HepG2 (cell line): ENCODE results near the gene RHBDF2. TPM values are rescaled to one million over a fixed set of nuclear protein-coding genes. Genes with fewer than 3 reads are reported as not detected.

Source experiments
- ATAC-seq: fragments of 200-7000 bp; cut with Tn5 transposase; 3 replicates; pipeline ENCODE4 v1.9.1; 2020; ENCODE audit warnings: mild to moderate bottlenecking, moderate library complexity
- BruUV-seq: library from RNA; stranded (reverse); fragments of 400-500 nt; replicated peaks from 2 replicates; lab custom pipeline; 2021; lab: Mats Ljungman, UMichigan
- CTCF ChIA-PET: fragments of 300-600 bp; formaldehyde crosslinking; extraction: SDS; loops from one replicate; lab custom pipeline; 2021; ENCODE audit warnings: low total read pairs, inconsistent platforms, low intra/inter-chr PET ratio; lab: Yijun Ruan, JAX
- POLR2A ChIA-PET: fragments of 350-600 bp; sonication (Branson Sonifier 250); formaldehyde crosslinking; loops from one replicate; lab custom pipeline; 2020; ENCODE audit warnings: antibody characterized with exemption, inconsistent platforms; lab: Yijun Ruan, JAX
- DNase-seq: peaks from one replicate; pipeline ENCODE4 v3.0.0-alpha.2; 2015; ENCODE audit warnings: low spot score
- FAIRE-seq: peaks from 3 replicates; lab custom pipeline; 2011; peaks lifted over from hg19 to GRCh38; lab: Jason Lieb, UNC
- H2AFZ ChIP-seq: one replicate; pipeline ENCODE4 v1.6.1; 2011; ENCODE audit warnings: low read length, inconsistent platforms
- H3K27ac ChIP-seq: fragments of 300-600 bp; 3 replicates; pipeline ENCODE4 v1.8.0; 2011; ENCODE audit warnings: mixed run types, mild to moderate bottlenecking, mixed read lengths, low read length, inconsistent platforms; ENCODE audit not compliant: insufficient read depth; ENCODE audit errors: extremely low read length
- H3K27me3 ChIP-seq, 2 experiments: fragments of 200-600 bp in 1 of 2; 2 replicates in 1 of 2; 3 replicates in 1 of 2; pipeline versions ENCODE4 v1.6.0 to v1.8.0; 2011; ENCODE audit warnings: low read length in 2 of 2, mild to moderate bottlenecking in 2 of 2, moderate library complexity in 2 of 2, inconsistent platforms in 1 of 2; ENCODE audit not compliant: insufficient read depth in 2 of 2, control insufficient read depth in 1 of 2
- H3K36me3 ChIP-seq, 2 experiments: fragments of 200-600 bp in 1 of 2; replicated peaks in 1 of 2; 2 replicates in 1 of 2; 3 replicates in 1 of 2; pipeline versions ENCODE4 v1.5.1 to v1.8.0; 2011; ENCODE audit warnings: low read length in 2 of 2, inconsistent platforms in 1 of 2; ENCODE audit not compliant: insufficient read depth in 2 of 2, control insufficient read depth in 1 of 2
- H3K4me1 ChIP-seq: 2 replicates; pipeline ENCODE4 v1.5.1; 2012; ENCODE audit warnings: low read length, inconsistent platforms; ENCODE audit not compliant: insufficient read depth
- H3K4me2 ChIP-seq: 2 replicates; pipeline ENCODE4 v1.6.0; 2011; ENCODE audit warnings: low read depth, low read length, inconsistent platforms
- H3K4me3 ChIP-seq, 3 experiments: fragments of 200-600 bp in 1 of 3; sonication (generic), shearing (Covaris generic) in 1 of 3; replicated peaks in 1 of 3; 2 replicates each; pipeline ENCODE4 v1.5.1; 2011 to 2016; ENCODE audit warnings: low read length in 3 of 3, inconsistent platforms in 2 of 3, low read depth in 2 of 3, mild to moderate bottlenecking in 2 of 3, control low read depth in 1 of 3, mixed read lengths in 1 of 3; ENCODE audit not compliant: insufficient read depth in 1 of 3
- H3K79me2 ChIP-seq: one replicate; pipeline ENCODE4 v1.6.1; 2011; ENCODE audit warnings: low read length, inconsistent platforms; ENCODE audit not compliant: insufficient read depth
- H3K9ac ChIP-seq: 2 replicates; pipeline ENCODE4 v1.6.0; 2011; ENCODE audit warnings: mild to moderate bottlenecking, low read depth, low read length, inconsistent platforms; ENCODE audit not compliant: insufficient read depth
- H3K9me3 ChIP-seq: 2 replicates; pipeline ENCODE4 v1.5.1; 2012; ENCODE audit warnings: mild to moderate bottlenecking, low read length
- H4K20me1 ChIP-seq: 2 replicates; pipeline ENCODE4 v1.6.0; 2011; ENCODE audit warnings: inconsistent platforms, mild to moderate bottlenecking, low read length, moderate library complexity; ENCODE audit not compliant: insufficient read depth
- ADNP ChIP-seq: sonication (generic); formaldehyde crosslinking; IDR thresholded peaks from 2 replicates; pipeline ENCODE4 v1.4.0; 2020; ENCODE audit warnings: missing genetic modification reagents
- CCAR2 ChIP-seq: fragments of 200-400 bp; formaldehyde crosslinking; optimal IDR thresholded peaks from 2 replicates; pipeline ENCODE3; 2018; ENCODE audit warnings: low read depth, mild to moderate bottlenecking, low read length, moderate library complexity
- DMTF1 ChIP-seq: sonication (generic); formaldehyde crosslinking; IDR thresholded peaks from 2 replicates; pipeline ENCODE4 v1.4.0; 2020; ENCODE audit warnings: mild to moderate bottlenecking, missing genetic modification reagents
- GZF1 ChIP-seq: sonication (generic); formaldehyde crosslinking; IDR thresholded peaks from 2 replicates; pipeline ENCODE4 v1.5.1; 2020; ENCODE audit warnings: mild to moderate bottlenecking, missing genetic modification reagents
- KDM3A ChIP-seq: IDR thresholded peaks from 2 replicates; pipeline ENCODE4 v1.6.1; 2018; ENCODE audit warnings: low read depth, missing compliant biosample characterization
- MXD4 ChIP-seq: IDR thresholded peaks from 2 replicates; pipeline ENCODE4 v1.6.1; 2016; ENCODE audit warnings: mild to moderate bottlenecking, missing biosample characterization, missing genetic modification reagents
- SOX13 ChIP-seq, 3 experiments: fragments of 450-650 bp in 1 of 3; sonication (generic) in 1 of 3; formaldehyde crosslinking in 1 of 3; IDR thresholded peaks in 2 of 3; conservative IDR thresholded peaks in 1 of 3; 2 replicates each; pipeline versions ENCODE4 v1.5.0 to v1.6.1; 2016 to 2020; ENCODE audit warnings: antibody characterized with exemption in 1 of 3, mild to moderate bottlenecking in 1 of 3, missing compliant biosample characterization in 1 of 3, missing genetic modification reagents in 1 of 3, moderate library complexity in 1 of 3
- SUZ12 ChIP-seq: fragments of 150-350 bp; IDR thresholded peaks from 2 replicates; pipeline ENCODE4 v1.6.1; 2014; ENCODE audit warnings: low read depth, low read length
- ZNF138 ChIP-seq: sonication (generic); formaldehyde crosslinking; IDR thresholded peaks from 2 replicates; pipeline ENCODE4 v1.5.0; 2020; ENCODE audit warnings: mild to moderate bottlenecking, low read depth, missing genetic modification reagents
- ZNF274 ChIP-seq: sonication (generic); formaldehyde crosslinking; IDR thresholded peaks from 2 replicates; pipeline ENCODE4 v1.5.1; 2020; ENCODE audit warnings: mild to moderate bottlenecking, missing genetic modification reagents
- ZNF282 ChIP-seq: fragments of 450-650 bp; IDR thresholded peaks from 2 replicates; pipeline ENCODE4 v1.6.1; 2018; ENCODE audit not compliant: partially characterized antibody
- ZNF326 ChIP-seq: sonication (generic); formaldehyde crosslinking; IDR thresholded peaks from 2 replicates; pipeline ENCODE4 v1.4.0; 2020; ENCODE audit warnings: missing genetic modification reagents, borderline replicate concordance
- WGBS: methylation state at CpG from one replicate; pipeline ENCODE4 v1.1.6; 2017; ENCODE audit warnings: low lambda C conversion rate; 5-methylcytosine and 5-hydroxymethylcytosine counted together
- in situ Hi-C: cut with HindIII; loops from 2 replicates; pipeline ENCODE4 v1.10.0; 2017; ENCODE audit warnings: low pct_unique_long_range_greater_than_20kb; ENCODE audit not compliant: extremely low pct_ligation_motif_present
- intact Hi-C: fragments of 100-400 bp; cut with micrococcal nuclease; formaldehyde crosslinking; loops from one replicate; pipeline ENCODE4 v1.10.0; 2022; ENCODE audit not compliant: unreplicated experiment
- polyA plus RNA-seq, 8 experiments: library from polyadenylated mRNA; depleted of rRNA in 3 of 8; stranded (reverse) in 7 of 8; unstranded in 1 of 8; fragments of >200 nt; fragmentation: Illumina TruSeq in 4 of 8; extraction: Trizol in 4 of 8; gene quantifications; 2 replicates each; pipeline versions ENCODE4 v1.2.1 to v1.2.3, GENCODE V29; 2011 to 2016; ENCODE audit warnings: low read depth in 4 of 8, missing spikeins in 1 of 8, mixed read lengths in 1 of 8; ENCODE audit not compliant: insufficient read depth in 1 of 8
- total RNA-seq, 5 experiments: library from RNA; depleted of rRNA; stranded (reverse); fragments of >200 nt; fragmentation: Illumina TruSeq; extraction: Trizol; gene quantifications; 2 replicates each; pipeline ENCODE4 v1.2.3, GENCODE V29; 2016; ENCODE audit warnings: low read depth in 1 of 5

The RHBDF2 gene
- total and polyA plus RNA-seq, 2 of the 13 experiments (the other 11 are each of a cell fraction or from before 2014, with no cell fraction given): 7.8 to 24.2 TPM

DNA sequence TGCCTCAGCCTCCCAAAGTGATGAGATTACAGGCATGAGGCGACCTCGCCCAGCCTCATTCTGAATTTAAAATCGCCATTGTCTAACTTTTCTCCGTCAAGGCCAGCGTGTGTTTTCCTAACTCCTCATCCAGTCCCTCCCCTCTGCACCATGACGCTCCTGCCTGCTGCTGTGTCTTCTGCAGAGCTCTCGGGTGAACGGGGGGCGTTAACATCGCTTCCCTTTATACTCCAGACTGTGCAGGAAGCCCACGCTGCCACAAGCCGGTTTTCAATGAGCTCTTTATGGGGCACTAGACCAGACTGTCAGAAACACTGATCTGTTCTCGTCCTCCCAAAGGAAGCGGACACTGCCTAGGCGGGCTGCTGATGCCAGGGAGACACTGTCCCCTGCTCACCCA, 20.6 kb downstream of the RHBDF2 start:
- Histone ChIP-seq H3K4me3 (no peak overlapping the region), H3K36me3 (no peaks in the 10 kb centered on the region; a peak in 1 of 5 replicates), H3K27me3 (no peaks in the 10 kb centered on the region), H3K4me2 (no peak overlapping the region), H3K4me1 (peaks cover 29% of the 10 kb centered on the region), H3K79me2 (no peaks in the 10 kb centered on the region), H3K9me3 (no peaks in the 10 kb centered on the region), H4K20me1 (no peaks in the 10 kb centered on the region), H3K9ac (no peak overlapping the region; the same call in 1 of the 2 replicates), H2AFZ (no peak overlapping the region), H3K27ac (no peak overlapping the region)
- DNase-seq (no peak), ATAC-seq (no peak), FAIRE-seq (no peak)
- POLR2A ChIA-PET: interaction anchor here (1.5 kb wide), 1 partner anchor 19 kb away, joined by 11 read pairs; no protein-coding TSS in a partner anchor
- CTCF ChIA-PET: no interaction called here
- 88% methylated on average over 15 of the region's 15 CpGs for WGBS
- no TSS peak for BruUV-seq
- TF ChIP-seq ZNF138 (no peak), ZNF282 (no peak), ZNF326 (CRISPR knock-in tag) (no peak), MXD4 (CRISPR knock-in tag) (no peak), SUZ12 (no peak), ADNP (CRISPR knock-in tag) (no peak), GZF1 (CRISPR knock-in tag) (no peak), ZNF274 (no peak), SOX13 (IDR thresholded peaks at IDR 0.05) (no peak), SOX13 (CRISPR knock-in tag; conservative IDR thresholded peaks at IDR 0.05 in 1 of 2, IDR thresholded peaks at IDR 0.05 in 1 of 2) (no peak), CCAR2 (no peak), DMTF1 (no peak), KDM3A (CRISPR knock-in tag) (no peak)
- intact Hi-C loops (no loop called here), in situ Hi-C loops (no loop called here)
